ENCODE data around the gene DHX57. TPM values are rescaled to one million over a fixed set of nuclear protein-coding genes. Genes with fewer than 3 reads are reported as not detected.
A peak's percentile ranks its signal among the peaks of the same experiment; 100 is the strongest.

The DHX57 gene
- total and polyA plus RNA-seq, 5 donors from 2014 or later: 6.2 to 18.0 (median 7.6) TPM

DNA sequence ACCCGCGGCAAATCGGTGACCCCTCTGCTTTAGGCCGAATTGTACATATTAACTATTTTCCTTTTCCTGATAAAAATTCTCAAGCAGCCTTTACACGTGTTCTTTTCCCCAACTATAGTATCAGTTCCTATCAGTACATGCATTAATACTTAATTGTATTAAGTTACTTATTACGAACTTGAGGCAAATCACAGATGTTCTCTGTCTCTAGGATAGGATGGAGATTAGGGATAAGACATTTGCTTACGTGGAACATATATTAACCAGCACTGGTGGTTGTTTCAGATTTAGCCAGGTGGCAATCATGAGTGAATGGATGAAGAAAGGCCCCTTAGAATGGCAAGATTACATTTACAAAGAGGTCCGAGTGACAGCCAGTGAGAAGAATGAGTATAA lies 97.0 kb downstream of the DHX57 start:
- Histone ChIP-seq H3K4me1 (ENCODE audit: control insufficient read depth, insufficient read depth, low read length, poor library complexity, severe bottlenecking) (peaks cover 13% of the 10 kb centered on the region), H3K4me3 (ENCODE audit: low read depth, low read length) (peak overlapping the region; percentile 96), H3K36me3 (ENCODE audit: control insufficient read depth, insufficient read depth, low read length) (peaks cover 13% of the 10 kb centered on the region), H3K27ac (ENCODE audit: insufficient read depth, low read length, poor library complexity, severe bottlenecking) (peak overlapping the region; percentile 74), H3K9me3 (ENCODE audit: control insufficient read depth in 2 of 2, low read length in 2 of 2) (no peaks in the 10 kb centered on the region), H3K27me3 (ENCODE audit: control insufficient read depth, insufficient read depth, low read length) (peaks cover 10% of the 10 kb centered on the region)
- Mint-ChIP-seq H3K4me1 (peaks cover 6 to 24% (median 19%) of the 10 kb centered on the region in 4 donors), H3K36me3 (peaks cover 10% of the 10 kb centered on the region), H3K4me3 (peak overlapping the region; percentile 93 to 97 (median 96)), H3K9me3 (no peaks in the 10 kb centered on the region), H3K27me3 (peaks cover 28% of the 10 kb centered on the region), H3K27ac (peak overlapping the region; percentile 95 to 97 (median 97))
- ATAC-seq (ENCODE audit: low read depth in 2 of 2) (no peak), DNase-seq (no peak)

GRCh38 chr2:38776531-38776930 lies 99.2 kb downstream of the DHX57 start:
- peak overlapping the region; percentile 22 to 85 (median 54) for H3K4me3 Mint-ChIP-seq
- peaks cover 31% of the 10 kb centered on the region for H3K27me3 Mint-ChIP-seq

GRCh38 chr2:38775921-38776225 lies 99.9 kb downstream of the DHX57 start:
- peak overlapping the region in 3 of 4 donors; percentile 47 to 85 (median 62) for H3K4me3 Mint-ChIP-seq

More at GRCh38 chr2:38776531-38776930, 99.2 kb downstream of the DHX57 start:
- DNase-seq (no peak), ATAC-seq (ENCODE audit: low read depth in 2 of 2) (no peak)
- Mint-ChIP-seq H3K36me3 (peaks cover 3% of the 10 kb centered on the region), H3K27ac (no peak overlapping the region), H3K4me1 (peaks cover 6 to 23% (median 17%) of the 10 kb centered on the region in 4 donors), H3K9me3 (no peaks in the 10 kb centered on the region)
- Histone ChIP-seq H3K36me3 (ENCODE audit: control insufficient read depth, insufficient read depth, low read length) (peaks cover 6% of the 10 kb centered on the region), H3K27me3 (ENCODE audit: control insufficient read depth, insufficient read depth, low read length) (peaks cover 10% of the 10 kb centered on the region), H3K9me3 (ENCODE audit: control insufficient read depth in 2 of 2, low read length in 2 of 2) (no peaks in the 10 kb centered on the region), H3K4me1 (ENCODE audit: control insufficient read depth, insufficient read depth, low read length, poor library complexity, severe bottlenecking) (peaks cover 13% of the 10 kb centered on the region), H3K4me3 (ENCODE audit: low read depth, low read length) (no peak overlapping the region), H3K27ac (ENCODE audit: insufficient read depth, low read length, poor library complexity, severe bottlenecking) (no peak overlapping the region)

DNA sequence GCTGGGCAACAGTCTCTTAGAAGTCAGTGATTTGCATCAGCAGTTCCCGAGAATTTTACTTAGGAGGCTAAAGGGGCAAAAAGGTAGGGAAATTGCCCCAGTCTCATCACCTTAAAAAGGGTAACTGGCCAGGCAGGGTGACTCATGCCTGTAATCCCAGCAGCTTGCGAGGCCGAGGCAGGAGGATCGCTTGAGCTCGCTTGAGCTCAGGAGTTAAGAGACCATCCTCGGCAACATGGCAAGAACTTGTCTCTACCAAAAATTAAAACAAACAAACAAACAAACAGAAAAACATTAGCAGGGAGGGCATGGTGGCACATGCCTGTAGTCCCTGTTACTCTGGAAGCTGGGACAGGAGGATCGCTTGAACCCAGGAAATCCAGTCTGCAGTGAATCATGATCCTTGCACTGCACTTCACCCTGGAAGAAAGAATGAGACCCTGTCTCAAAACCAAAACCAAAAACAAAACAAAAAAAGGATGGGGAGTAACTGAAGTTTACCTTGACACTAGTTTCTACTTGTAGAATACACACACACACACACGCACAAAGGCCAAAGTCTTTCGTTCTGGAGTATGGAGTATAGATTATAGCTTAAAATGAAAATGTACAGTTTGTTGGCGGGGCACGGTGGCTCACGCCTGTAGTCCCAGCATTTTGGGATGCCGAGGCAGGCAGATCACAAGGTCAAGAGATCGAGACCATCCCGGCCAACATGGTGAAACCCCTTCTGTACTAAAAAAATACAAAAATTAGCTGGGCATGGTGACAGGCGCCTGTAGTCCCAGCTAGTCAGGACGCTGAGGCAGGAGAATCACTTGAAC lies 100.4 kb downstream of the DHX57 start:
- no peak overlapping the region for H3K4me3 ChIP-seq (ENCODE audit: low read depth, low read length)
- ATAC-seq (ENCODE audit: low read depth in 2 of 2): no peak
- Mint-ChIP-seq H3K4me1 (peaks cover 6 to 18% (median 14%) of the 10 kb centered on the region in 4 donors), H3K9me3 (no peaks in the 10 kb centered on the region), H3K36me3 (peaks cover 3% of the 10 kb centered on the region), H3K27ac (no peak overlapping the region), H3K27me3 (peaks cover 36% of the 10 kb centered on the region), H3K4me3 (peak overlapping the region in 2 of 4 donors; percentile 21 to 47)
- DNase-seq: no peak
- H3K27ac ChIP-seq (ENCODE audit: insufficient read depth, low read length, poor library complexity, severe bottlenecking): no peak overlapping the region
- H3K9me3 ChIP-seq (ENCODE audit: control insufficient read depth in 2 of 2, low read length in 2 of 2): no peaks in the 10 kb centered on the region
- H3K4me1 ChIP-seq (ENCODE audit: control insufficient read depth, insufficient read depth, low read length, poor library complexity, severe bottlenecking): peaks cover 13% of the 10 kb centered on the region
- H3K36me3 ChIP-seq (ENCODE audit: control insufficient read depth, insufficient read depth, low read length): no peaks in the 10 kb centered on the region
- peaks cover 10% of the 10 kb centered on the region for H3K27me3 ChIP-seq (ENCODE audit: control insufficient read depth, insufficient read depth, low read length)

More at GRCh38 chr2:38775921-38776225, 99.9 kb downstream of the DHX57 start:
- ATAC-seq (ENCODE audit: low read depth in 2 of 2) (no peak), DNase-seq (no peak)
- Mint-ChIP-seq H3K36me3 (peaks cover under 1% of the 10 kb centered on the region), H3K27me3 (peaks cover 33% of the 10 kb centered on the region), H3K9me3 (no peaks in the 10 kb centered on the region), H3K27ac (no peak overlapping the region), H3K4me1 (peaks cover 6 to 18% (median 14%) of the 10 kb centered on the region in 4 donors)
- Histone ChIP-seq H3K36me3 (ENCODE audit: control insufficient read depth, insufficient read depth, low read length) (no peaks in the 10 kb centered on the region), H3K4me1 (ENCODE audit: control insufficient read depth, insufficient read depth, low read length, poor library complexity, severe bottlenecking) (peaks cover 13% of the 10 kb centered on the region), H3K27me3 (ENCODE audit: control insufficient read depth, insufficient read depth, low read length) (peaks cover 10% of the 10 kb centered on the region), H3K9me3 (ENCODE audit: control insufficient read depth in 2 of 2, low read length in 2 of 2) (no peaks in the 10 kb centered on the region), H3K4me3 (ENCODE audit: low read depth, low read length) (no peak overlapping the region), H3K27ac (ENCODE audit: insufficient read depth, low read length, poor library complexity, severe bottlenecking) (no peak overlapping the region)

DNA sequence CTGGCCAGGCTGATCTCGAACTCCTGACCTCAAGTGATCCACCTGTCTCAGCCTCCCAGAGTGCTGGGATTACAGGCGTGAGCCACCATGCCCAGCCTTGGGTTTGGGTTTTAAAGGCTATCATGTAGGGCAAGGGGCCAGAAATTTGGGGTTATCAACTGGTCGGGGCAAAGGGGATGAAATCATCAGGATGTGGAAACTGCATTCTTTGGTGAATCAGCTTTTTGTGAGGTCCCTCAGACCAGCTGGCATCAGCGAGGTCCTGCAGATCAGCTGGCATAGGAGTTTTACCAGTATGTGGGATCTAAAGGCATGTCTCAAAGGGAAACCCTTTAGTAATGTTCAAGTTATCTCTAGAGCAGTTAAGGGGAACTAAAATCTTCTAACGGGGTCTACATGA lies 104.1 kb downstream of the DHX57 start:
- H3K4me3 Mint-ChIP-seq: no peak overlapping the region
- peaks cover 28% of the 10 kb centered on the region for H3K27me3 Mint-ChIP-seq
- ATAC-seq (ENCODE audit: low read depth in 2 of 2) (no peak), DNase-seq (no peak)
- H3K4me1 ChIP-seq (ENCODE audit: control insufficient read depth, insufficient read depth, low read length, poor library complexity, severe bottlenecking): no peaks in the 10 kb centered on the region
- H3K36me3 Mint-ChIP-seq: peaks cover 3% of the 10 kb centered on the region
- no peak overlapping the region for H3K27ac ChIP-seq (ENCODE audit: insufficient read depth, low read length, poor library complexity, severe bottlenecking)
- H3K27me3 ChIP-seq (ENCODE audit: control insufficient read depth, insufficient read depth, low read length): peaks cover 10% of the 10 kb centered on the region
- H3K36me3 ChIP-seq (ENCODE audit: control insufficient read depth, insufficient read depth, low read length): no peaks in the 10 kb centered on the region
- H3K4me1 Mint-ChIP-seq: peaks cover 0 to 6% (median 2%) of the 10 kb centered on the region in 4 donors
- no peaks in the 10 kb centered on the region for H3K9me3 Mint-ChIP-seq
- no peak overlapping the region for H3K27ac Mint-ChIP-seq
- H3K4me3 ChIP-seq (ENCODE audit: low read depth, low read length): no peak overlapping the region
- no peaks in the 10 kb centered on the region for H3K9me3 ChIP-seq (ENCODE audit: control insufficient read depth in 2 of 2, low read length in 2 of 2)

GRCh38 chr2:38765551-38765950 lies 110.2 kb downstream of the DHX57 start:
- peaks cover under 1% of the 10 kb centered on the region for H3K27me3 Mint-ChIP-seq

DNA sequence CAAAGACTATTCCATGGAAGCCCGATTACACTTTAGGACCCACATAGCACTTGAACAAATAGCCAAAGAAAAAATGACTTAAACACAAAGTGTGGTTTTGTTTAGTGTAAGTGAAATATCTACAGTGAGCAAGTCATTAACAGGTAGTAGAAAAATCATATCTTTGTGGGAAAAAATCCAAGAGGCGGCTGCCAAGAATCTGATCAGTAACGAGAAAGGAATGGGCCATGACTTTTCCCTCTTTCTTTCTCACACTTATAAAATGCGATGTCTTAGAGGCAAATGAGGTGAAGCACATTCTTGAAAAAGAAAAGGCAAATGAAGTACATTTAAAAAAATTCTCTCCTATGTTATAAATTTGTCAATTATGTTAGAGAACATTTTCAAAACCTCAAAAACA lies 110.6 kb downstream of the DHX57 start:
- H3K27me3 Mint-ChIP-seq: no peaks in the 10 kb centered on the region
- no peak overlapping the region for H3K4me3 Mint-ChIP-seq
- no peaks in the 10 kb centered on the region for H3K36me3 Mint-ChIP-seq
- no peaks in the 10 kb centered on the region for H3K36me3 ChIP-seq (ENCODE audit: control insufficient read depth, insufficient read depth, low read length)
- ATAC-seq (ENCODE audit: low read depth in 2 of 2): no peak
- H3K4me1 Mint-ChIP-seq: peaks cover 0 to 4% (median 0%) of the 10 kb centered on the region in 4 donors
- DNase-seq: no peak
- no peak overlapping the region for H3K4me3 ChIP-seq (ENCODE audit: low read depth, low read length)
- no peaks in the 10 kb centered on the region for H3K4me1 ChIP-seq (ENCODE audit: control insufficient read depth, insufficient read depth, low read length, poor library complexity, severe bottlenecking)
- peaks cover 0 to 1% (median 0%) of the 10 kb centered on the region in 7 donors for H3K9me3 Mint-ChIP-seq
- H3K27me3 ChIP-seq (ENCODE audit: control insufficient read depth, insufficient read depth, low read length): no peaks in the 10 kb centered on the region
- no peaks in the 10 kb centered on the region for H3K9me3 ChIP-seq (ENCODE audit: control insufficient read depth in 2 of 2, low read length in 2 of 2)
- no peak overlapping the region for H3K27ac Mint-ChIP-seq
- H3K27ac ChIP-seq (ENCODE audit: insufficient read depth, low read length, poor library complexity, severe bottlenecking): no peak overlapping the region

More at GRCh38 chr2:38765551-38765950, 110.2 kb downstream of the DHX57 start:
- no peak for DNase-seq
- H3K9me3 Mint-ChIP-seq: peaks cover 0 to 1% (median 0%) of the 10 kb centered on the region in 7 donors
- H3K36me3 ChIP-seq (ENCODE audit: control insufficient read depth, insufficient read depth, low read length): no peaks in the 10 kb centered on the region
- no peak overlapping the region for H3K4me3 Mint-ChIP-seq
- H3K36me3 Mint-ChIP-seq: no peaks in the 10 kb centered on the region
- H3K27ac ChIP-seq (ENCODE audit: insufficient read depth, low read length, poor library complexity, severe bottlenecking): no peak overlapping the region
- H3K9me3 ChIP-seq (ENCODE audit: control insufficient read depth in 2 of 2, low read length in 2 of 2): no peaks in the 10 kb centered on the region
- no peaks in the 10 kb centered on the region for H3K27me3 ChIP-seq (ENCODE audit: control insufficient read depth, insufficient read depth, low read length)
- H3K4me3 ChIP-seq (ENCODE audit: low read depth, low read length): no peak overlapping the region
- no peaks in the 10 kb centered on the region for H3K4me1 ChIP-seq (ENCODE audit: control insufficient read depth, insufficient read depth, low read length, poor library complexity, severe bottlenecking)
- H3K27ac Mint-ChIP-seq: no peak overlapping the region
- H3K4me1 Mint-ChIP-seq: peaks cover 0 to 4% (median 0%) of the 10 kb centered on the region in 4 donors
- ATAC-seq (ENCODE audit: low read depth in 2 of 2): no peak

- ATAC-seq (ENCODE audit: low read depth in 2 of 2) (no peak), DNase-seq (no peak)
- H3K27ac ChIP-seq (ENCODE audit: insufficient read depth, low read length, poor library complexity, severe bottlenecking): no peak overlapping the region
- H3K36me3 ChIP-seq (ENCODE audit: control insufficient read depth, insufficient read depth, low read length): no peaks in the 10 kb centered on the region
- Mint-ChIP-seq H3K27me3 (no peaks in the 10 kb centered on the region), H3K36me3 (no peaks in the 10 kb centered on the region), H3K9me3 (peaks cover 0 to 1% (median 0%) of the 10 kb centered on the region in 7 donors), H3K27ac (no peak overlapping the region), H3K4me1 (peaks cover 0 to 4% (median 0%) of the 10 kb centered on the region in 4 donors), H3K4me3 (no peak overlapping the region)
- H3K4me1 ChIP-seq (ENCODE audit: control insufficient read depth, insufficient read depth, low read length, poor library complexity, severe bottlenecking): no peaks in the 10 kb centered on the region
- H3K27me3 ChIP-seq (ENCODE audit: control insufficient read depth, insufficient read depth, low read length): no peaks in the 10 kb centered on the region
- no peaks in the 10 kb centered on the region for H3K9me3 ChIP-seq (ENCODE audit: control insufficient read depth in 2 of 2, low read length in 2 of 2)
- no peak overlapping the region for H3K4me3 ChIP-seq (ENCODE audit: low read depth, low read length)
Measured at GRCh38 chr2:38763728-38764127, 112.0 kb downstream of the DHX57 start.
